Measurements from ENCODE around the gene USP21. TPM values are rescaled to one million over a fixed set of nuclear protein-coding genes. Genes with fewer than 3 reads are reported as not detected.
A peak's percentile ranks its signal among the peaks of the same experiment; 100 is the strongest.

The USP21 gene
- total and polyA plus RNA-seq, 9 of the 15 experiments (the other 6 are each of a cell fraction or from before 2014, with no cell fraction given): 4.9 to 52.4 (median 21.6) TPM

DNA sequence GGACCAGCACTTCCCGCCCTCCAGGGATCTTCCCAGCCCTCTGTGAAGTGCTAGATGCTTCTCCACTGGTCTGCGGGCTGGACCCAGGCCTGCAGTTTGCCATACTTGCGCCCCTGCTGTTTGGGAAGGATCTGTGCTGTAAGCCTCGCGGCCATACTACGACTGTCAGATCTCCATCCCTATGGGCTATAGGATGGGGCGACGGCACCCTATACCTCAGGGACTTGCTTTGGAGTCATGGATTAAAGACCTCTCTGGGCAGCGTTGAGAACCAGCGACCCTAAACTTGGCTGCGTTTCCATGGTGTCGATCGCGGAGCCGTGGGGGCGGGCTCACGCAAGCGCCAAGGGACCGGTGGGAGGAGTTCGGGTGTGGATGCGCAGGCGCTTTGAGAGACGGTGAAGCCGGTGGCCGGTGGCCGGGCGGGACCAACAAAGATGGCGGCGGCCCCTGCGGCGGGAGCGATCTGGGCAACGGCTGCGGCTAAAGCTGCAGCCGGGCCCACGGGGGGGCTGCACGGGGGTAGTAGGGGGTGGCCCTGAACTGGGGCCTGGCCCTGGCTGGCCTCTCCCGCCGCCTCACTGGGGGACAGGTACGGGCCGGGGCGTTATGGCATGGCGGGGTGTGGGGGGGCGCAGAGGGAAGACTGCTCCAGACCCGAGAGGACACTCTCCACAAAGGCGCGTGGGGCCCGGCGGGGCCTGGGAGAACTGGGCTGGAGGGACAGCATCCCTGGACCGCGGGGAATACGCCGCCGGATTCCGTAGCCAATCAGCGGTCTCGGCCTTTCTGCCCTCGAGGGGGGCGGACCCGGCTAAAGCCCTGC, at the start of gene USP21 (continued):
- TF ChIP-seq, protein P1, sequence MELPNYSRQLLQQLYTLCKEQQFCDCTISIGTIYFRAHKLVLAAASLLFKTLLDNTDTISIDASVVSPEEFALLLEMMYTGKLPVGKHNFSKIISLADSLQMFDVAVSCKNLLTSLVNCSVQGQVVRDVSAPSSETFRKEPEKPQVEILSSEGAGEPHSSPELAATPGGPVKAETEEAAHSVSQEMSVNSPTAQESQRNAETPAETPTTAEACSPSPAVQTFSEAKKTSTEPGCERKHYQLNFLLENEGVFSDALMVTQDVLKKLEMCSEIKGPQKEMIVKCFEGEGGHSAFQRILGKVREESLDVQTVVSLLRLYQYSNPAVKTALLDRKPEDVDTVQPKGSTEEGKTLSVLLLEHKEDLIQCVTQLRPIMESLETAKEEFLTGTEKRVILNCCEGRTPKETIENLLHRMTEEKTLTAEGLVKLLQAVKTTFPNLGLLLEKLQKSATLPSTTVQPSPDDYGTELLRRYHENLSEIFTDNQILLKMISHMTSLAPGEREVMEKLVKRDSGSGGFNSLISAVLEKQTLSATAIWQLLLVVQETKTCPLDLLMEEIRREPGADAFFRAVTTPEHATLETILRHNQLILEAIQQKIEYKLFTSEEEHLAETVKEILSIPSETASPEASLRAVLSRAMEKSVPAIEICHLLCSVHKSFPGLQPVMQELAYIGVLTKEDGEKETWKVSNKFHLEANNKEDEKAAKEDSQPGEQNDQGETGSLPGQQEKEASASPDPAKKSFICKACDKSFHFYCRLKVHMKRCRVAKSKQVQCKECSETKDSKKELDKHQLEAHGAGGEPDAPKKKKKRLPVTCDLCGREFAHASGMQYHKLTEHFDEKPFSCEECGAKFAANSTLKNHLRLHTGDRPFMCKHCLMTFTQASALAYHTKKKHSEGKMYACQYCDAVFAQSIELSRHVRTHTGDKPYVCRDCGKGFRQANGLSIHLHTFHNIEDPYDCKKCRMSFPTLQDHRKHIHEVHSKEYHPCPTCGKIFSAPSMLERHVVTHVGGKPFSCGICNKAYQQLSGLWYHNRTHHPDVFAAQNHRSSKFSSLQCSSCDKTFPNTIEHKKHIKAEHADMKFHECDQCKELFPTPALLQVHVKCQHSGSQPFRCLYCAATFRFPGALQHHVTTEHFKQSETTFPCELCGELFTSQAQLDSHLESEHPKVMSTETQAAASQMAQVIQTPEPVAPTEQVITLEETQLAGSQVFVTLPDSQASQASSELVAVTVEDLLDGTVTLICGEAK (IDR thresholded peaks at IDR 0.05): no peak
- TF ChIP-seq, protein P1 (CRISPR knock-in tag; IDR thresholded peaks at IDR 0.05): no peak
- TF ChIP-seq, protein P2, sequence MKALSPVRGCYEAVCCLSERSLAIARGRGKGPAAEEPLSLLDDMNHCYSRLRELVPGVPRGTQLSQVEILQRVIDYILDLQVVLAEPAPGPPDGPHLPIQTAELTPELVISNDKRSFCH (CRISPR knock-in tag; IDR thresholded peaks at IDR 0.05): no peak
- TF ChIP-seq, protein P2 (tag; IDR thresholded peaks at IDR 0.05): no peak
- peak; percentile 29 for TF ChIP-seq SAP30 (IDR thresholded peaks at IDR 0.05; ENCODE audit: borderline replicate concordance, insufficient read depth, low read depth, low read length, poor library complexity, severe bottlenecking)
- TF ChIP-seq RUNX1 (IDR thresholded peaks at IDR 0.05; ENCODE audit: low read depth): no peak
- TF ChIP-seq SNRNP70 (optimal IDR thresholded peaks at IDR 0.05; ENCODE audit: low read depth, low read length): no peak
- TF ChIP-seq HDAC1 (IDR thresholded peaks at IDR 0.05): peak in 1 of 2 experiments; percentile 61; a peak in 2 of 4 replicates
- peak; percentile 85 for TF ChIP-seq POLR2G (IDR thresholded peaks at IDR 0.05; ENCODE audit: low read depth, low read length)
- TF ChIP-seq ZNF143 (CRISPR knock-in tag; IDR thresholded peaks at IDR 0.05): no peak
- no peak for TF ChIP-seq SMARCC2 (IDR thresholded peaks at IDR 0.05; ENCODE audit: low read depth)
- TF ChIP-seq, protein P3, sequence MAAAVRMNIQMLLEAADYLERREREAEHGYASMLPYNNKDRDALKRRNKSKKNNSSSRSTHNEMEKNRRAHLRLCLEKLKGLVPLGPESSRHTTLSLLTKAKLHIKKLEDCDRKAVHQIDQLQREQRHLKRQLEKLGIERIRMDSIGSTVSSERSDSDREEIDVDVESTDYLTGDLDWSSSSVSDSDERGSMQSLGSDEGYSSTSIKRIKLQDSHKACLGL (CRISPR knock-in tag; IDR thresholded peaks at IDR 0.05; ENCODE audit: borderline replicate concordance, poor library complexity, severe bottlenecking): no peak
- TF ChIP-seq, protein P4, sequence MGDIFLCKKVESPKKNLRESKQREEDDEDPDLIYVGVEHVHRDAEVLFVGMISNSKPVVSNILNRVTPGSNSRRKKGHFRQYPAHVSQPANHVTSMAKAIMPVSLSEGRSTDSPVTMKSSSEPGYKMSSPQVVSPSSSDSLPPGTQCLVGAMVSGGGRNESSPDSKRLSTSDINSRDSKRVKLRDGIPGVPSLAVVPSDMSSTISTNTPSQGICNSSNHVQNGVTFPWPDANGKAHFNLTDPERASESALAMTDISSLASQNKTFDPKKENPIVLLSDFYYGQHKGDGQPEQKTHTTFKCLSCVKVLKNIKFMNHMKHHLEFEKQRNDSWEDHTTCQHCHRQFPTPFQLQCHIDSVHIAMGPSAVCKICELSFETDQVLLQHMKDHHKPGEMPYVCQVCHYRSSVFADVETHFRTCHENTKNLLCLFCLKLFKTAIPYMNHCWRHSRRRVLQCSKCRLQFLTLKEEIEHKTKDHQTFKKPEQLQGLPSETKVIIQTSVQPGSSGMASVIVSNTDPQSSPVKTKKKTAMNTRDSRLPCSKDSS (IDR thresholded peaks at IDR 0.05; ENCODE audit: low read depth, partially characterized antibody): no peak
